NT2/D1 (cell line): Measurements from ENCODE around the gene ELMO1.

Experiments
- YY1 ChIP-seq: IDR thresholded peaks from 2 replicates; pipeline ENCODE4 v1.6.1; 2011; ENCODE audit not compliant: insufficient read length, insufficient read depth
- ZNF274 ChIP-seq: IDR thresholded peaks from 2 replicates; pipeline ENCODE4 v1.6.1; 2011; ENCODE audit warnings: mild to moderate bottlenecking, low read depth, low read length

- no peak for TF ChIP-seq ZNF274
- TF ChIP-seq YY1, result no peak
Observed at GRCh38 chr7:37102518-37103137, 346.0 kb downstream of the ELMO1 start.
